HG02840 (cell line): ENCODE measurements around the gene RFX4.

Source experiments
- ATAC-seq: cut with Tn5 transposase; IDR thresholded peaks from one replicate; pipeline ENCODE4 v1.9.1; 2021; ENCODE audit warnings: mild to moderate bottlenecking, moderate library complexity, moderate number of reproducible peaks; ENCODE audit not compliant: unreplicated experiment, low FRiP score

Gene RFX4

DNA sequence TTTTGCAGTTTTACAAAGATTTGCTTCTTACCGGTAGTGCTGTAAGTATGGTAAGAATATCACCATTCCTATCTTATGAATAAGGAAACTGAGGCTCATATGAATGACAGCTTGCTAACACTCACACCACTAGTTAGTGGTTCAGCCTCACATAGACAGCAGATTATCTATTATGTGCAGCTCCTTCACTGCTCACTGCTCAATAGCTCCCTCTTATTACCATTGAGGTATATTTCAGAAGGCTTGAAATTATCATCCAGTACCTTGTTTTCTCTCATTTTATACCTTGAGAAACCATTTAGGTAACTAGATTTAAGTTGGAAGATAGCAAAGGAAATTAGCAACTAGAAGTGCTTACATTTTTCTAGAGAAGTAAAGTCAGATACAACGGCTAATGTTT lies 207.2 kb downstream of the RFX4 start:
- no peak for ATAC-seq

DNA sequence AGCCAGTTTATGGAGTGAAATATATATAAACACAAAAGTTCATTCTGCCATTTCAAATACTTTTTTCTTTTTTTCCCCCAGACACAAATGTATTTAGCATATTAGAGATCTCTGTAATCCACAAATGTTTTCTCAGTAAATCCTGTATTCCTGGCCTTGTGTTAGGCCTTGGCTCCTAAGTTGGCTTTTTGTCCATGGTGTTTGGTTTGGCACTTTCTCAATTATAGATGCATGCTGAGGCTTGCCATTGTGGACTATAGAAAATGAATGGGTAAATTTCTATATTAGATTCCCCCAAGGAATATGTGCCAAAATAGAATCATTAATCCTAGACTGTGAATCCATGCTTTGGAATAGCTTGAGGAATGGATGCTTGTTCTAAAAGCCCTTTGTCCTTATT lies 208.7 kb downstream of the RFX4 start:
- ATAC-seq, result no peak

DNA sequence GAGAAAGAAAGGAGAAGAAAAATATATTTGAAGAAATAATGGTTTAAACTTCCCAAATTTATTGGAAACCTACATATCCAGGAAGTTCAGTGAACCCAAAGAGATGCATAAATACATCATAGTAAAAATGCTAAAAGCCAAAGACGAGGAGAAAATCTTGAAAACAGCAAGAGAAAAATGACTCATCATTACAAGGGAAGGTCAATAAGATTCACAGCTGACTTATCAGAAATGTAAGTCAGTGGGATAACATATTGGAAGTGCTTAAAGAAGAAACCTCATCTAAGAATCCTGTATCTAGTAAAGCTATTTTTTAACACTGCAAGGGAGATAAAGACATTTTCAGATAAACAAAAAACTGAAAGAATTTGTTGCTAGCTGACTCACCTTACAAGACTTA lies 211.6 kb downstream of the RFX4 start:
- no peak for ATAC-seq

DNA sequence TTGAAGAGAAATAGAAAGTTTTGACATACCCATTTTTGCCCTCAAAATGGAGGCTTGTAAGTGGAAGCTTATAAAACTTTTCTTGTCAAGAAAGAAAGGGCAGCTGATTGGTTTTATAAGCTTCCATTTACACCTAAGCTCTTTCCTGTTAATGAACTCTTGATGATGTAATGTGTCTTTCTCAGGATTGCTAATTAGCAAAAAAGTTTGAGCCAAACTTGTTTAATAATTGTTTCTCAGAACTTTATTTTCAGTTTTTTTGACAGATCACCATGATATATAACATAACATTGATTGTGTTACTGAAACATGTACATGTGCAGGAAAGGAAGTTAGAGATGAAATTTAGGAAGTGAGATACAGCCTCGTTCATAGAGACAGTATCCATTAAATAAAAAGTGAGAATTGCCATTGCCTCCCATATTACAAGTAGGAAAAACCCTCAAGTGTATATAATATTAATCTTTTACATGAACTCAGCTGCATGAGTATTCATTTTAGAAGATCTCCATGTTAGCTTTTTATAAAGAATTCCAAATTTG lies 218.4 kb downstream of the RFX4 start:
- ATAC-seq, result no peak

DNA sequence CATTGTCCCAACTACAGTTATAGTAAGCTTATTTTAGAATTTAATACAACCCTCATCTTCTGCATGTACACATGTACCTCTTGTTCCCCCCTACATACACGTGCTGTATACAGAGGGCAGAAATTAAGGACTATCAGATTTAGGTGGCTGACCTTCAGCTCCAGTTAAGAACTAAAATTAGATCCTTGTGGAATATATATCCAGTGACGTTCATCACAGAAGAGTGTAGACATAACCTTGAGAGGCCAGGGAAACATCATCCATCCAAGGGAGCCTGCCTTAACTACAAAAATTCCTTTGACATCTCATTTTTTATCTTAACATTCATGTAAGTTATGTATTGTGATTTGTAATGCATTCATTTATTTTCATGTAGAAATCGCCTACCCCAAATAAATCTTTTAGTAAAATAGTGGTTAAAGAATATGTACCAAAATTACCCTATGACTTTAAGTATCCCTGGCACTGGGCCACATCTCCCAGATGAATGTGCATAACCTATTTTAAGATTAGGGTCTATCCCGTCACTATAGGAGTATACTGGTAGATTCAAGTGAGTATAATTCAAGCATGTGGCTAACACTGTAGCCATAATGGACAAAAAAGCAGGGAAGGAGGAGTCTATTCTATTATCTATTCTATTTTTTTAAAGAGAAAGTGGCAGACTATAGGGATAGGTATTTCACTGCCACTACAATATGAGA lies 219.2 kb downstream of the RFX4 start:
- ATAC-seq, result no peak

DNA sequence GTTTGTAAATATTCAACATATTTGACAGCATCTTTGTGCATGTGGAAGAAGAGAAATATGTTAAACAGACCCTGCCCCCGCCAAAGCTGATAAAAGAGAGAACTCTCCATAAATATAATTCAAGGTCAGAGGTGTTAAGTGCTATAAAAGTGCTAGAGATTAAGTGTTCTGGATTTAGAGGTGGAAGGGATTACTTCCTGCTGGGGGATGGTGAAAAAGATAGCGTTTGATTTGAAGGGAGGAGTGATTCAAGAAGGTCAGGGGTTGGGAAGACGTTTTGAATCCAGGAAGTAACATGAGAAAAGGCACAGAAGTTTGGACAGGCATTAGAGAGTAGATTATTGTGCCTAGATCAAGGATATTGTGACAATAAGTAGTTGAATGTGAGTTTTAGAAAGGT lies 221.9 kb downstream of the RFX4 start:
- no peak for ATAC-seq
